ENCODE results near the gene PHKA2. TPM values are rescaled to one million over a fixed set of nuclear protein-coding genes. Genes with fewer than 3 reads are reported as not detected.
A peak's percentile ranks its signal among the peaks of the same experiment; 100 is the strongest.

PHKA2 gene
- total and polyA plus RNA-seq, 3 experiments from 2014 or later: 9.7 to 16.1 (median 16.0) TPM

GRCh38 chrX:18966624-18967023 is 17.3 kb downstream of the PHKA2 start:
- H3K9me3 ChIP-seq (ENCODE audit: low read length): no peaks in the 10 kb centered on the region
- no peaks in the 10 kb centered on the region for H3K36me3 ChIP-seq (ENCODE audit: insufficient read depth, low read length)
- ChIA-PET CTCF (no interaction called here), POLR2A (no interaction called here)
- no peaks in the 10 kb centered on the region for H3K27me3 Mint-ChIP-seq
- H3K4me1 Mint-ChIP-seq: peaks cover 7 to 36% (median 20%) of the 10 kb centered on the region in 3 donors
- H3K27ac Mint-ChIP-seq: no peak overlapping the region
- no peak overlapping the region for H3K4me3 ChIP-seq (ENCODE audit: low read length)
- no peak overlapping the region for H3K27ac ChIP-seq (ENCODE audit: low read depth, low read length)
- H3K36me3 Mint-ChIP-seq: peaks cover 0 to 4% (median 3%) of the 10 kb centered on the region in 3 donors
- peaks cover 0 to 1% (median 0%) of the 10 kb centered on the region in 5 donors for H3K9me3 Mint-ChIP-seq
- no peaks in the 10 kb centered on the region for H3K4me1 ChIP-seq (ENCODE audit: insufficient read depth, low read length)
- no peaks in the 10 kb centered on the region for H3K27me3 ChIP-seq (ENCODE audit: insufficient read depth, low read length, poor library complexity, severe bottlenecking)
- H3K4me3 Mint-ChIP-seq: no peak overlapping the region
- no peak for DNase-seq

GRCh38 chrX:18964901-18965300 is 19.0 kb downstream of the PHKA2 start:
- Mint-ChIP-seq H3K36me3 (peaks cover 0 to 3% (median 0%) of the 10 kb centered on the region in 3 donors), H3K9me3 (peaks cover 0 to 1% (median 0%) of the 10 kb centered on the region in 5 donors), H3K4me3 (no peak overlapping the region), H3K27me3 (no peaks in the 10 kb centered on the region), H3K4me1 (peaks cover 10 to 48% (median 21%) of the 10 kb centered on the region in 3 donors), H3K27ac (peak overlapping the region in 1 of 8 donors; percentile 2)
- no peak overlapping the region for H3K27ac ChIP-seq (ENCODE audit: low read depth, low read length)
- H3K27me3 ChIP-seq (ENCODE audit: insufficient read depth, low read length, poor library complexity, severe bottlenecking): no peaks in the 10 kb centered on the region
- H3K9me3 ChIP-seq (ENCODE audit: low read length): no peaks in the 10 kb centered on the region
- H3K36me3 ChIP-seq (ENCODE audit: insufficient read depth, low read length): no peaks in the 10 kb centered on the region
- ChIA-PET CTCF (no interaction called here), POLR2A (no interaction called here)
- H3K4me1 ChIP-seq (ENCODE audit: insufficient read depth, low read length): no peaks in the 10 kb centered on the region
- H3K4me3 ChIP-seq (ENCODE audit: low read length): no peak overlapping the region
- no peak for DNase-seq

- Mint-ChIP-seq H3K9me3 (peaks cover 0 to 1% (median 0%) of the 10 kb centered on the region in 5 donors), H3K36me3 (peaks cover 0 to 3% (median 0%) of the 10 kb centered on the region in 3 donors), H3K4me3 (no peak overlapping the region), H3K27me3 (no peaks in the 10 kb centered on the region), H3K27ac (no peak overlapping the region), H3K4me1 (peaks cover 10 to 56% (median 29%) of the 10 kb centered on the region in 3 donors)
- no peak overlapping the region for H3K27ac ChIP-seq (ENCODE audit: low read depth, low read length)
- DNase-seq: no peak
- CTCF ChIA-PET: no interaction called here
- no peak overlapping the region for H3K4me3 ChIP-seq (ENCODE audit: low read length)
- H3K4me1 ChIP-seq (ENCODE audit: insufficient read depth, low read length): no peaks in the 10 kb centered on the region
- no peaks in the 10 kb centered on the region for H3K27me3 ChIP-seq (ENCODE audit: insufficient read depth, low read length, poor library complexity, severe bottlenecking)
- H3K36me3 ChIP-seq (ENCODE audit: insufficient read depth, low read length): no peaks in the 10 kb centered on the region
- no peaks in the 10 kb centered on the region for H3K9me3 ChIP-seq (ENCODE audit: low read length)
- POLR2A ChIA-PET: no interaction called here
Observed at GRCh38 chrX:18964026-18964425, 19.9 kb downstream of the PHKA2 start.

- H3K4me1 ChIP-seq (ENCODE audit: insufficient read depth, low read length): no peaks in the 10 kb centered on the region
- H3K4me3 ChIP-seq (ENCODE audit: low read length): no peak overlapping the region
- CTCF ChIA-PET: no interaction called here
- peaks cover 0 to 3% (median 0%) of the 10 kb centered on the region in 3 donors for H3K36me3 Mint-ChIP-seq
- peaks cover 0 to 1% (median 0%) of the 10 kb centered on the region in 5 donors for H3K9me3 Mint-ChIP-seq
- POLR2A ChIA-PET: interaction anchor here (0.6 kb wide), 1 partner anchor 284 kb away, joined by 9 read pairs; no protein-coding TSS in a partner anchor
- H3K9me3 ChIP-seq (ENCODE audit: low read length): no peaks in the 10 kb centered on the region
- no peaks in the 10 kb centered on the region for H3K27me3 ChIP-seq (ENCODE audit: insufficient read depth, low read length, poor library complexity, severe bottlenecking)
- no peak overlapping the region for H3K27ac Mint-ChIP-seq
- H3K4me3 Mint-ChIP-seq: no peak overlapping the region
- H3K27ac ChIP-seq (ENCODE audit: low read depth, low read length): no peak overlapping the region
- DNase-seq: no peak
- peaks cover 10 to 57% (median 30%) of the 10 kb centered on the region in 3 donors for H3K4me1 Mint-ChIP-seq
- no peaks in the 10 kb centered on the region for H3K27me3 Mint-ChIP-seq
- H3K36me3 ChIP-seq (ENCODE audit: insufficient read depth, low read length): no peaks in the 10 kb centered on the region
Observed at GRCh38 chrX:18962329-18962728, 21.6 kb downstream of the PHKA2 start.

- no peak overlapping the region for H3K4me3 Mint-ChIP-seq
- Histone ChIP-seq H3K36me3 (ENCODE audit: insufficient read depth, low read length) (no peaks in the 10 kb centered on the region), H3K4me1 (ENCODE audit: insufficient read depth, low read length) (no peaks in the 10 kb centered on the region), H3K27ac (ENCODE audit: low read depth, low read length) (no peak overlapping the region), H3K4me3 (ENCODE audit: low read length) (no peak overlapping the region), H3K27me3 (ENCODE audit: insufficient read depth, low read length, poor library complexity, severe bottlenecking) (no peaks in the 10 kb centered on the region), H3K9me3 (ENCODE audit: low read length) (no peaks in the 10 kb centered on the region)
- ChIA-PET POLR2A (interaction anchor here (0.6 kb wide), 1 partner anchor 284 kb away, joined by 9 read pairs; no protein-coding TSS in a partner anchor), CTCF (interaction anchor here (0.9 kb wide), 1 partner anchor 78 kb away, joined by 3 read pairs; no protein-coding TSS in a partner anchor)
- peaks cover 0 to 3% (median 0%) of the 10 kb centered on the region in 3 donors for H3K36me3 Mint-ChIP-seq
- H3K4me1 Mint-ChIP-seq: peaks cover 9 to 56% (median 30%) of the 10 kb centered on the region in 3 donors
- no peak for DNase-seq
- no peaks in the 10 kb centered on the region for H3K9me3 Mint-ChIP-seq
- H3K27me3 Mint-ChIP-seq: peaks cover 0 to 2% of the 10 kb centered on the region in 2 donors
- H3K27ac Mint-ChIP-seq: peak overlapping the region in 1 of 8 donors; percentile 9
Observed at GRCh38 chrX:18961686-18962085, 22.2 kb downstream of the PHKA2 start.

- no peak overlapping the region for H3K4me3 ChIP-seq (ENCODE audit: low read length)
- Mint-ChIP-seq H3K4me1 (peaks cover 7 to 41% (median 26%) of the 10 kb centered on the region in 3 donors), H3K36me3 (peaks cover 0 to 16% (median 0%) of the 10 kb centered on the region in 3 donors), H3K27me3 (peaks cover 0 to 2% of the 10 kb centered on the region in 2 donors), H3K4me3 (no peak overlapping the region), H3K27ac (no peak overlapping the region), H3K9me3 (no peaks in the 10 kb centered on the region)
- H3K27me3 ChIP-seq (ENCODE audit: insufficient read depth, low read length, poor library complexity, severe bottlenecking): no peaks in the 10 kb centered on the region
- no peaks in the 10 kb centered on the region for H3K4me1 ChIP-seq (ENCODE audit: insufficient read depth, low read length)
- POLR2A ChIA-PET: no interaction called here
- no peak overlapping the region for H3K27ac ChIP-seq (ENCODE audit: low read depth, low read length)
- CTCF ChIA-PET: no interaction called here
- H3K9me3 ChIP-seq (ENCODE audit: low read length): no peaks in the 10 kb centered on the region
- H3K36me3 ChIP-seq (ENCODE audit: insufficient read depth, low read length): peaks cover 4% of the 10 kb centered on the region
- no peak for DNase-seq
Observed at GRCh38 chrX:18956303-18957032, 27.4 kb downstream of the PHKA2 start.

GRCh38 chrX:18955676-18956075 is 28.2 kb downstream of the PHKA2 start:
- no peak overlapping the region for H3K4me3 Mint-ChIP-seq
- no peaks in the 10 kb centered on the region for H3K4me1 ChIP-seq (ENCODE audit: insufficient read depth, low read length)
- CTCF ChIA-PET: no interaction called here
- peaks cover 7 to 39% (median 26%) of the 10 kb centered on the region in 3 donors for H3K4me1 Mint-ChIP-seq
- H3K4me3 ChIP-seq (ENCODE audit: low read length): no peak overlapping the region
- POLR2A ChIA-PET: no interaction called here
- H3K9me3 Mint-ChIP-seq: no peaks in the 10 kb centered on the region
- peaks cover 0 to 2% of the 10 kb centered on the region in 2 donors for H3K27me3 Mint-ChIP-seq
- H3K36me3 ChIP-seq (ENCODE audit: insufficient read depth, low read length): peaks cover 4% of the 10 kb centered on the region
- H3K27ac Mint-ChIP-seq: no peak overlapping the region
- no peaks in the 10 kb centered on the region for H3K9me3 ChIP-seq (ENCODE audit: low read length)
- H3K27me3 ChIP-seq (ENCODE audit: insufficient read depth, low read length, poor library complexity, severe bottlenecking): no peaks in the 10 kb centered on the region
- peaks cover 3 to 23% (median 3%) of the 10 kb centered on the region in 3 donors for H3K36me3 Mint-ChIP-seq
- DNase-seq: no peak
- no peak overlapping the region for H3K27ac ChIP-seq (ENCODE audit: low read depth, low read length)

GRCh38 chrX:18951032-18951431 is 32.9 kb downstream of the PHKA2 start:
- ChIA-PET CTCF (no interaction called here), POLR2A (no interaction called here)
- Histone ChIP-seq H3K36me3 (ENCODE audit: insufficient read depth, low read length) (peaks cover 4% of the 10 kb centered on the region), H3K9me3 (ENCODE audit: low read length) (no peaks in the 10 kb centered on the region), H3K27ac (ENCODE audit: low read depth, low read length) (no peak overlapping the region), H3K4me3 (ENCODE audit: low read length) (no peak overlapping the region), H3K4me1 (ENCODE audit: insufficient read depth, low read length) (no peaks in the 10 kb centered on the region), H3K27me3 (ENCODE audit: insufficient read depth, low read length, poor library complexity, severe bottlenecking) (no peaks in the 10 kb centered on the region)
- Mint-ChIP-seq H3K4me3 (no peak overlapping the region), H3K27me3 (peaks cover 0 to 2% of the 10 kb centered on the region in 2 donors), H3K36me3 (peaks cover 6 to 53% (median 7%) of the 10 kb centered on the region in 3 donors), H3K27ac (no peak overlapping the region), H3K9me3 (peaks cover 0 to 3% (median 0%) of the 10 kb centered on the region in 5 donors), H3K4me1 (peaks cover 4 to 17% (median 13%) of the 10 kb centered on the region in 3 donors)
- no peak for DNase-seq
